Measurements from ENCODE around the gene CYBC1.

Gene CYBC1

GRCh38 chr17:82408938-82409318, 41.6 kb downstream of the CYBC1 start:
- TF ChIP-seq CTCF (IDR thresholded peaks at IDR 0.05; ENCODE audit: extremely low read depth, missing control alignments), result no peak
- DNase-seq (ENCODE audit: low spot score), result no peak

- TF ChIP-seq CTCF (IDR thresholded peaks at IDR 0.05; ENCODE audit: extremely low read depth, missing control alignments), result no peak
- no peak for DNase-seq (ENCODE audit: low spot score)
Observed at GRCh38 chr17:82408288-82408937, 42.1 kb downstream of the CYBC1 start.

GRCh38 chr17:82407255-82407654, 43.3 kb downstream of the CYBC1 start:
- no peak for DNase-seq (ENCODE audit: low spot score)
- no peak for TF ChIP-seq CTCF (IDR thresholded peaks at IDR 0.05; ENCODE audit: extremely low read depth, missing control alignments)

- no peak for DNase-seq (ENCODE audit: low spot score)
- TF ChIP-seq CTCF (IDR thresholded peaks at IDR 0.05; ENCODE audit: extremely low read depth, missing control alignments), result no peak
Observed at GRCh38 chr17:82406131-82406671, 44.4 kb downstream of the CYBC1 start.

DNA sequence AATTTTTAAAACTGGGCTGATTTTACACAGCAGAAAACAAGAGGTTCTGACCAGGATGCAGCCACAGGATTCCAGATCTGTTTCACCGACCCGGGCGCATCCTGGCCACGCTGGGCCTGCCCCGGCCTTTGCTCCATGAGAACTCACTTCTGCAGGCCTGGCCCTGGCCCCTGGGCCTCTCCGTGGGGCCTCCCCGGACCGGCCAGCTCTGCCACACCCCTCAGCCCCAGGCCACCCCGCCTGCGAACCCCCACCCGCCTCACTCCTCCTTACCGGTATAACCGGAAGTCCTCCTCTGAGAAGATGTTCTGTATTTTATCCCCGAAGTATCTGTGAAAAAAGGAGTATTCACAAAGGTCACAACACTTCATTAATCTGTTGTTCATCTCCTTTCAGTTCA, 45.5 kb downstream of the CYBC1 start:
- no peak for DNase-seq (ENCODE audit: low spot score)
- TF ChIP-seq CTCF (IDR thresholded peaks at IDR 0.05; ENCODE audit: extremely low read depth, missing control alignments), result no peak

DNA sequence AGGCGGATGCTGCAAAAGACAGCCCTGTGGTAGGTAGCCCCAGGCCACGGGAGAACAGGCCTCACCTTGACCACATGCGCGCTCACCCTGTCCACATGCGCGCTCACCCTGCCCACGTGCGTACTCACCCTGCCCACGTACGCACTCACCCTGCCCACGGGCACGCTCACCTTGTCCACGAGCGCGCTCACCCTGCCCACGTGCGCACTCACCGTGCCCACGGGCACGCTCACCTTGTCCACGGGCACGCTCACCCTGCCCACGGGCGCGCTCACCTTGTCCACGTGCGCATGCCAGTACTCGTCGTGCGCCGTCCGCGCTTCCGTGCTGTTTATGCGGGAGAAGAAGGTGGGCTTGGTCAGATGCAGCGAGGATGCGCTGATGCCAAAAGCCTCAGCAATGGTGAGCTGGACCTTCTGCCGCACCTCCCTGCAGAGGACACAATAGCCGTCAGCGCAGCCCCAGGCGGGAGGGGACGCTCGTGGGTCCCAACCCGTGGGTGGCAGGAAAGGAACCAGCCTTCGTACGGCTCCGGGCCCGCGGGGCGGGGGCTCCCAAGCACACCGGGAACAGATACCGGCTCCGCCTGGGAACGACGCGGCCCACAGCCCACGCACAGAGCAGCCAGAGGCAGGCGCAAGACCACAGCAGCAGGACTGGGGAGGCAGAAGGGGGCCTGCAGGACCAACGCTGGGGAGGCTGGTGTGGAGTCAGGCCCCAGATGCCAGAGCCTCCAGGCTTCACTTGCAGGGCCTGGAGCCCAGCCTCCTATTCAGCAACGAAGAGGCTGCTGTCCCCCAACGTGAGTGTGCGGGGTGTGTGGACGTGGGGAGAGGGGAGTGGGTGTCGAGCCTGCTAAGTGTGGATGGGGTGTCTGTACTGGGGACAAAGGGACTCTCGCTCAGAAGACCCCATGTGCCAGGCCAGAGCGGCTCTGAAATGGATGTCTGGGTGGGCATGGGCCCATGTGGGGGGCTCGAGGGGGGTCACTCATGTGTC, 46.6 kb downstream of the CYBC1 start:
- TF ChIP-seq CTCF (IDR thresholded peaks at IDR 0.05; ENCODE audit: extremely low read depth, missing control alignments), result no peak
- DNase-seq (ENCODE audit: low spot score), result no peak

GRCh38 chr17:82402865-82403264, 47.7 kb downstream of the CYBC1 start:
- peak; percentile 91 for DNase-seq (ENCODE audit: low spot score)
- no peak for TF ChIP-seq CTCF (IDR thresholded peaks at IDR 0.05; ENCODE audit: extremely low read depth, missing control alignments)
